Right forelimb (tissue), 1 donor: ENCODE results near the gene RERGL.
"Not testable (repeated sequence)": the region's sequence is repeated elsewhere in the genome, so short reads cannot be mapped to it uniquely, and the experiment has no call there.

Experiments
- DNase-seq: peaks from one replicate; pipeline ENCODE4 v3.0.0-alpha.2; 2018

RERGL gene, protein sequence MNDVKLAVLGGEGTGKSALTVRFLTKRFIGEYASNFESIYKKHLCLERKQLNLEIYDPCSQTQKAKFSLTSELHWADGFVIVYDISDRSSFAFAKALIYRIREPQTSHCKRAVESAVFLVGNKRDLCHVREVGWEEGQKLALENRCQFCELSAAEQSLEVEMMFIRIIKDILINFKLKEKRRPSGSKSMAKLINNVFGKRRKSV

DNA sequence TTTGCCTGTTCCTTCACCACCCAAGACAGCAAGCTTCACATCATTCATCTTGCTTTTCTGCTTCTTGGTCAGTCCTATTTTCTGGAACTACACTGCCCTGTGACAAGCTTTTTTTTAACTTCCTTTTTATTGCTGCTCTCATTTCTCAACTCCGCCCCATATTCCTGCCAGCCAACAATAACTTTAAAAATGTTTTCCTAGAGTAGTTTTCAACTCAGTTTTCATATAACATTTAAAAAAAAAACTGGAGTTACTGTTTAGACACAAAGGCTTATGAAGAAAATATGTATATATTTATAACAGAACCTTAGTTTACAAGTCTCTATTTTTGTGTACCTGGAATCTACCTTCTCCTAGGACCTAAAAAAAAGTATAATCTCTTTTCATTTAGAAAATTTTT is at the start of gene RERGL:
TSS of gene RERGL (minus strand) at position 101 of the 400 bp plus-strand sequence. CDS start at position 48, 53 bp downstream.
- no peak for DNase-seq

DNA sequence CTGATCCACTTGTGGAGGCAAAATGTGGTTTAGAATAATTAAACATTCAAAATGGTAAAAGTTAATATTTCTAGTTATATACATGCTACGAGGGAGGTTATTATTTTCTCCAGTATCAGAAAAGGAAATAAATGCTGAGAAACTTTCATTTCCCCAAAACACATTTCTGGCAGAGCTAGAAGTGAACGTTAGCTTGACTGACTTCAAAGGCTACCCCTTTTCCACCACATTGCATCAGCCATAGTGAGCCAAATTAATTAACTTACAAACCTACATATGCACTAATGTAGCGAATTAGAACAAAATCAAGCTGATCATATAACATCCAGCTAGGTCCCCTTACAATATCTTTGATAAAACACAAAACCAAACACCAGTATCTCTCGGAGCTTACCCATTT is 49.3 kb upstream of the RERGL start:
- no peak for DNase-seq

DNA sequence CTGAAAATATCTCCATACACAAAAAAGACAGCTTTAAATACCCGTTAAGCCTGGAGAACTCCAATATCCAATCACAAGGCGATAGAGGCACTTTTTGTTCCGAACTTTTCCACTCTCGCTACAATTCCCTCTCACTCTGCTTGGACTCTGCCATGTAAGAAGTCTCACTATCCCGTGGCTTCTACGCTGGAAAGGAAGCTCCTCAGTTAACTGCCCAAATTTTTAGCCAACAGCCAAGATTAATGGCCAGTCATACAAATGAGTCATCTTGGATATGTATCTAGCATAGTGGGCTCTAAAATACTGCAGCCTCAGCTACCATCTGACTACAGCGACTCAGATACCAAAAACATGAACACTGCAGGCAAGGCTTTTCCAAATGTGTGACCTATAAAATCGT is 45.5 kb upstream of the RERGL start:
- no peak for DNase-seq

DNA sequence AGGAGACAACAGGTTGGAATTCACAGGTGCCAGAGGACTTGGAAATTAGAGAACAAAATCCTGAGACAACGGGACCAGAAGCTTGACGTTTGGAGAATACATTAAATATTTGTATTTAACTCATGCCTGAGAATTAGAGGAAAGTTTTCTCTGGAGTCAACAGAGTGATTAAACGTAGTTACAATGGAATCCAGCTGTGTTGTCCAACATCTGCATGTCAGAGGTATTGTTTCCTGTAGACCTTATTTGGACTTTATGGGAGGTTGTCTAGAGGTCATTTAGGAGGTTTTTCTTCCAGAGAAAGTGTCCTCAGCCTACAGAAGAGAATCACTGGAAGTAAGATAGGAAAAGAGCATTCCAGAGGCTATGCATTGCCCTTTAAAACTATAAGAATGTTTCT is 45.1 kb upstream of the RERGL start:
- DNase-seq = no peak

DNA sequence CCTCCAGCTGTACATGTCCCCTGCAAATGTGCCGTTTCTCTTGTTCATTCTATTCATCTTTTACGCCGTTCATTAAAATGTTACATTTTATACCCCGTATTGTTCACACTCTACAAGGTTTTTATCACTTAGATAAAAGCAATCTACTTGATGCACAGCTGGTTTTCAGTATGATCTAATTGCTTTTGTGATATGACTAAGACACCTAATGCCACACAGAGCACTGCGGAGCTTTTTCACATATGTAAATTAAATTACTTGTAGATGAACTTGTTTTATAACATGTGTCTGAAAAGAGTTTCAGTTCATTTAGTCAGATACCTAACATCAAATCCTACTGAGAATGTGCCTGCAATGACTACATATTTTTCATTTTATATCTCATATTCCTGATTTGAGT is 40.9 kb upstream of the RERGL start:
- no peak for DNase-seq

DNA sequence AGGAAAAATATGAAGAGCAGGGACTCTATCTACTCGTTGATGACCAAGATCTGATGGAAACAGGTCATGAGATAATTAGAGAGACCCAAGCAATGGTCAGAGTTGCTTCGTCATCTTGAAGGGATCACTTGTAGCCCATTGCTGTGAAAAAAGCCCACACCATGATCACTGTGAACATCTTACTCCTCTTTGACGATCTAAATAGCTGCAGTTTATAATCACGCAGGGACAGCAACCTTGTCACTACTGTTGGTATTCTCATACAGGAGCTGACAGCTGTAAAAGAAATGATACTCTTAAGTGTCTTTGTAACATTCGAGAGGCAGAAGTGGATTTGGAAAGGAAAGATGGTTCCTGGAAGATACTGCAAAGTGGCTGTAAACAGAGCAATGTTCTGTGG is 33.7 kb upstream of the RERGL start:
- no peak for DNase-seq

DNA sequence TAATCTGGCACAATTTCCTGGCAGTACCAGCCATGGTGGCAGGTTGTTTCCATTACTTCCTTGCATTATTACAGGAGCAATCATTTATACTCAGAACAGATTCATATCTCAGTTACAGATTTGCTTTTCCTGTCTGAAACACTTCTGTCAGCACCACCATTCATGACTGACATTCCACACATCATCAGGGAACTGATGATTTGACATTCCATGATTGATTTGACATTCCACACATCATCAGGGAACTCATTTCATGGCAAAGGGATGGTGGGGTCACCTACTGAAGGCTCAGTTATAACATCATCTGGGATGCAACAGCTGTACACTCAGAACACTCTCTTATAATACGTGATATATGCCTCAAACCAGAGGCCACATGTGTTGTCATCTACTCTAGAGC is 30.9 kb upstream of the RERGL start:
- no peak for DNase-seq

DNA sequence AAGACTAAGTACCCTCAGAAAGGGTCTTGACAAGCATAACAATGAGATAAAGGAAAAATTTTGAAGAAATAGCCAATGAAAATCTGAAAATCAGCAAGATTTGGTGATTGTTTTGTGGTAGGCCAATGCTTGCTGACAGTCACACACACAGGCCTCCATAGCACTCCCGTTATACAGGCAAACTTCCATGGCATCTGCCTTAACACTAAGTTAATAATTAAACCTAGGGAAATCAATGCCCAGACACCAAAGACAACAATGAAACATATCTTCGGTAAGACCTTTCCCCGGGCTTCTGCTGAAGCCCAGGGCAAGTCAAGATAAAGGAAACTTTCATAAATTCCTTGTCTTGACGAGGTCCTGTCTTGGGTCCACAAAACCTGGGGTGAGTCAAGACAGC is 18.6 kb upstream of the RERGL start:
- DNase-seq = no peak

DNA sequence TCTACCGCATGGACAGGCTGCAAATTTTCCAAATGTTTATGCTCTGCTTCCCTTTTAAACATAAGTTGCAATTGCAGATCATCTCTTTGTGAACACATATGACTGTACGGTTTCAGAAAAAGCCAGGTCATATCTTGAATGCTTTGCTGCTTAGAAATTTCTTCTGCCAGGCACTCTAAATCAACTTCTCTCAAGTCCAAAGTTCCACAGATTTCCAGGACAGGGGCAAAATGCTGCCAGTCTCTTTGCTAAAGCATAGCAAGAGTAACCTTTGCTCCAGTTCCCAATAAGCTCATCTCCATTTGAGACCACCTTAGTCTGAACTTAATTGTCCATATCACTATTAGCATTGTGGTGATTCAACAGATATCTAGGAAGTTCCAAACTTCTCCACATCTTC is 13.6 kb upstream of the RERGL start:
- no peak for DNase-seq

DNA sequence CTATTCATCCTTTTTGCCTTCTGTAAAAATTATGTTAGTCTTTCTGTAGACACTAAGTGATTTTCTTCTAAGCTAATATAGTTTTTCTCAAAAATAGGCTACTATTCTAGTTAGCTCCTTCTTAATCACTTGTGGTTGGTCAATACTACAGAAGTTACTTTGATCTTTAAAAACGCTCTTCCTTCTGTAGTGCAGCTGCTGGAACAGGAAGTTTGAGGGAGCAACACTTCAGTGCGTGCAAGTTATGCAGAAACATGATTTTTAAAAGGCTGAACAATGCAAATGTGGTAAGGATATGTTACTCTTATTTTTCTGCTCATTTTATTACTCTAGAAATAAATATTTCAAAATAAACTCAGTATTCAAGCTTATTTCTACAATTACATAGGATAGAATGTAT is 11.1 kb upstream of the RERGL start:
- DNase-seq = no peak

DNA sequence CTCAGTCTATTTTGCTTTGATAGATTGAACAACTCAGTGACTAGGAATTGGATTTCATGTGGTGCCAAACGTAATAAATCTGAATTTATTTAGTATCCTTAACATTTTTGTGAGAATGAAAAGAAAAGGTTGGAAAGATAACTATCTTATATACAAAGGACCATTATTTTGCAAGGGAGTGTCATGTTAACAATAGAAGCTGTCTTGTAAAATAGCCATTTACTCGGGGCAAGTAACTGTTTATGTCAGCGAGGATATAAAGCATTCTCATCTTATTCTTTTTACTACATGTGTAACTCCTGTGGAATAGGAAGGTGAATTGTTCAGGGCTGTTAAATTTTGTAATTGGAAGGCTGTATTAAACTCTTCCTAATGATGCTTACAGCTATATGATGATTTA is 5.9 kb downstream of the RERGL start:
- DNase-seq = no peak

DNA sequence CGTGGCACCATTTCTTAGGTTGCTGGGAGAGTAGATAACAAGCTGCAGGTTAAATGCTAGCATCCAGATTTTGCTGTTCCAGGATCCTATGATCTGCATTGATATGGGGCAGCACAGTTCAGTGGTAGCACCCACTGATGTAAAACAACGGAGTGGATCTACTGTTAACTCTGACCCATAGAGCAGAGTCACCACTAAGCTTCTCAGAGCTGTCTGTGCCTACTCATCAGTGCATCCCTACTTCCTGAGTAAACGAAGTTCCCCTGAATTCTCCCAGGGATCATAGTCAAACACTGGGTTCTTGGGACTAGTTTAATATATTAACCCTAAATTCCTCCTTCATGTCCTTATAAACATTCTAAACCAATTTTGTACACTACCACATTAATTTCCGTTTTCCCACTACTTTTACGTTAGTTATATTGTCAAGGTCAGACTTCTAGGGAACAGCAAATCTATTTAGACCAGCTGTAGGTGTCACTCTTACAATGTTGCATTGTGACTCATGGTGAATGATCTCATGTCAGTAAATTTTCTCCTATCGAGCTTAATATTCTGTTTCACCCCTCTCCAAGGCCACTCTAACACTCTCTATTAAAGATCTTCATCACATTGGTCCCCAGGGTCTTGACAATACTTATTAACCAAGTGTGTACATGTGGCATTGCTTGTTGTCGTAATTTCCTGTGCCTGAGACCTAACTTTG is 10.3 kb downstream of the RERGL start:
- DNase-seq = no peak

DNA sequence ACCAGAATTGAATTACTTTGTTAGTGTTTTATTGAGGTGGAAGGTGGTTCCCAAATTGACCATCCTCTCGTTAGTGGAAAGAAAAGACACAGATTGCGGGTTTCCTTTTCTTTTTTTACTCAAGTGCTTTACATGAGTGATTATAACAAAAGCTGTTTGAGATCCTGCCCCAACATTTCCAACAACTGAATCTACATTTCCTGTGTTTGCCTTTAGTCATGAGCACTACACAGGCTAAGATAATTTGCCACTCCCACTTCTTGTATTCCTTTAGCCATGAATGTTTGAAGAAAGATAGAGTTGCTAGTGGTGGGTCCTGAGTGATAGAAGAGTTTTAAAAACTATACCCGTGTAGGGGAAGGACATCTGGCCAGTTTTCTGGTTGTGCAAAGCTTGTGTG is 16.0 kb downstream of the RERGL start:
- no peak for DNase-seq

DNA sequence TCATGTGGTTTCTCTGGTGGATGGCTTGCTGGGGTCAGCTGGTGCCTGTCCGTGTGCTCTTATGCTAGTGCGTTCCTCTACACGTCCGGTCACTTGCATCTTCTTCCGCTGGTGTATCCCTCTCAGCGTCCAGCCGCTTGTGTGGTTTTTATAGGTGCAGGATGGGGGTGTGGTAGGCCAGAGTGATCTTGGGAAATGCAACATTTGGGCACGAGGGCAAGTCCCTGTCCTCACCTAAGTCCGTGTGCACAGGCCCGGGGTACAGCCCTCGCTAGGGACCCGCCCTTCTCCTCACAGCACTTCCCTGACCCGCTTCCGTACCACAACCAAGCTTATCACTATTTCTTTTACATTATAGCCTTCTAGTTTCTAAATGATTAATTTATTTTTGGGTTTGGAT is 17.3 kb downstream of the RERGL start:
- DNase-seq = no peak

DNA sequence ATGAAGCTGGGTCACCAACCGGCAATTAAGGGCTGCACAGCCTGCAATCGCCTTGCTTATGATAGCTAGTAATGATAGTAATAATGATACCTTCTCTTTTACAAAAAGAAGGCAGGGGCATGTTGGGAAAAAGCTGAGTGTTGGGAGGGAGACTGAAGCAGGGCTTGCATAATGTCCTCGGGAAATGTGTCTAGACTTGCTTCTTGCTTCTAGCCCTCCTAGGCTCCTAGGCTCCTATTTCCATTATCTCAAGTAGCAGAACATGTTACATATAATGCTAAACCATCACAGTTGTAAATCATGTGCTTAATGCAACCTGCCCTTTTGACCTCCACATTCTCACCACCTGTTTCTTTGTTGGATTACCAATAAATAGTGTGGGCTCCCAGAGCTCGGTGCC is 18.7 kb downstream of the RERGL start:
- no peak for DNase-seq

DNA sequence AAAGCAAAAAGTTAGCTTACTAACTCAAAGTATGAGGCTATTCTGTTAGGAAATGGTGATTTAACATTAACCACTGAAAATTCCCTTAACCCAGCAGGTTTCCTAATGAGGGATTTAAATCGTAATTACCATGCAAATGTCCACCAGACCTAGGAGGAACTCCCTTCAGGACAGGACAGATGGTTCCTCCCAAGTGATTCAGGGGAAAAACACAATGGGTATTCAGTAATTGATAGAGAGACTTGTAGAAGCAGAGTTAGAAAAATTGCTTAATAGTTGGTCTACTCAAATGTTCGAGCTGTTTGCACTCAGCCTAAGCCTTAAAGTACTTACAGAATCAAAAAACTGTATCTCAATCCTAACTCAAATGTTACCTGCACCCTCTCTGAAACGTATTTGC is 21.6 kb downstream of the RERGL start:
- DNase-seq = no peak

DNA sequence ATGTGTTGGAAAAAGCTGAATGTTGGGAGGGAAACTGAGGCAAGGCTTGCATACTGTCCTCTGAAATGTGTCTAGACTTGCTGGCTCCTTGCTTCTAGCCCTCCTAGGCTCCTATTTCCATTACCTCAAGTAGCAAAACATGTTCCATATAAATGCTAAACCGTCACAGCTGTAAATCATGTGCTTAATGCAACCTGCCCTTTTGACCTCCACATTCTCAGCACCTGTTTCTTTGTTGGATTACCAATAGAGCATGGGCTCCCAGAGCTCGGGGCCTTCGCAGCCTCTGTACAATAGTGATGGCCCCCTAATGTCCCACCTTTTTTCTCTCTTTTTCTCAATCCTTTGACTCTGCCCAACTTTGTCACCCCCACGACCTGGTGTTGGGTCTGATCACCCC is 23.3 kb downstream of the RERGL start:
- DNase-seq = no peak

DNA sequence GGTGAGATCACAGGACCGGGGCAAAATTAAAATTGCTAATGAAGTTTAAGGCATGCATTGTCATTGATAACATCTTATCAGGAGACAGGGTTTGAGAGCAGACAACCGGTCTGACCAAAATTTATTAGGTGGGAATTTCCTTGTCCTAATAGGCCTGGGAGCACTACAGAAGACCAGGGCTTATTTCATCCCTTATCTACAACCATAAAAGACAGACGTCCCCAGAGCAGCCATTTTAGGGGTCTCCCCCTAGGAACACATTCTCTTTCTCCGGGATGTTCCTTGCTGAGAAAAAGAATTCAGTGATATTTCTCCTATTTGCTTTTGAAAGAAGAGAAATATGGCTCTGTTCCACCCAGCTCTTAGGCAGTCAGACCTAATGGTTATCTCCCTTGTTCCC is 27.1 kb downstream of the RERGL start:
- not testable (repeated sequence) for DNase-seq

DNA sequence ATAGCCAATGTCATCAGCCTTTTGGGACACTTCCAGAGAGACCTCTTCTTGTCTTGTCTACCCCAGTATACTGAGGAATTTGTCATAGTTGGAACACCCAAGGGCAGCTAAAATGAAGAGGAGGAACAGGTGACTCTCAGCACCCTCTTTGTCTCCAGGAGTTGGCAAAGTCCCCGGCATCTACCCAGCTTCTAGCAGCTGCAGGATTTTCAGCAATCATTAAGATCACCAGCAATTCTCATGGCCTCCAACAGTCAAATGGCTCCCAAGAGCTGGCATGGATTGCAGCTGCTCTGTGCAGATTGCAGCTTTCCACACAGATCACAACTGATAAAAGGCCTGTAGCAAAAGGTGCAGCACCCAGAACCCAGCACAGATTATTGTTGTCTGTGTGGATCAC is 32.9 kb downstream of the RERGL start:
- DNase-seq = no peak

DNA sequence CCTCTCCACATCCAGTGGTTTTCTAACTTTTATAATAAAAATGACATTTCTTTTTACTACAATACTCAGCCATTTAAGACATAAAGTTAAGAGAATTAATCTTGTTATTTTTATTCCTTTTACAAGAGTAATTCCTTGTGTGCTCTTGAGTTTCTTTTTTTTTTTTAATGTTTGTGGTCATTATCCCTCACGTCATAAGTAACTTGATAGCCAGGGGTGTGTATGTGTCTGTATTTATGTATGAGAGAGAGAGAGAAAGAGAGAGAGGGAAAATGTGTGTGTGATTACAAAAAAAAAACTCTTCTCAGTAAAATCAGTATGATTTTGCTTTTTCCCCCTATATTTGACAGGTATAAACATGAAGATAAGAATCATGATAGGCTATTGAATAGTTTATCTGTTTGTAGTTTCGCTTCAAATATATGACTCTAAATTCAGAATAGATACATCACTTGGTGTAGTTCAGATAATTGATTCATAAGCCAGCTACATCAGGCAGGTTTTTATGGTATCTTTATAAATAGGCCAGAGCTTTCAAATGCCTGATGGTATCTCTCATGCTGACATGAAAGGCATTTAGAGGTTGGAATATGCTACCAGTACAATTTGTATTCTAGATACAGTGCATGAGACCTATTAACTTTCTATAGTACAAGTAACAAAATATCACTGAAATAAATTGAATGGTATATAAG is 34.9 kb downstream of the RERGL start:
- DNase-seq = no peak

DNA sequence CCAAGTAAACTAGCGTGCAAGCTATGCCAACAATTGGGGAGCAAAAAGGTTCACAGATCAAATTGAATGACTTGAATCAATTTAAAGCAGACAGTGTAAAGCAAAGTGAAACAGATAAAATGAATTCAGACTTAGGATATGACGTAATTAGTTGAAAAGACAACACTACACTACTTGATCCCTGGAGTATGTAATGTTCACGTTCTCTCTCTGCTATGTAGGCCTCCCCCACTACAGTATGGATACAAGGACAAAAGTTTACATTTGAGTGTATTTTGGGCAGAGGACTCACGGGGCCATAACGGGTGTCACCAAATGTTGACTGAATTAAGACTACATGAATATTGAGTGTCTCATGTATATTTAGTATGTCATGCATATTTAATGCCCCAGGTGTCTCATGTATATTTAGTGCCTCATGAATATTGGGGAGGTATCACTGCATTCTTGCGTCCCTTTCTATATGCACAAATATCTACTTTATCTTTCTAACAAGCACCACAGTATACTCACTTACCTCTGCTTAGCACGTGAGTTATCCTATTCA is 44.5 kb downstream of the RERGL start:
- DNase-seq = no peak

DNA sequence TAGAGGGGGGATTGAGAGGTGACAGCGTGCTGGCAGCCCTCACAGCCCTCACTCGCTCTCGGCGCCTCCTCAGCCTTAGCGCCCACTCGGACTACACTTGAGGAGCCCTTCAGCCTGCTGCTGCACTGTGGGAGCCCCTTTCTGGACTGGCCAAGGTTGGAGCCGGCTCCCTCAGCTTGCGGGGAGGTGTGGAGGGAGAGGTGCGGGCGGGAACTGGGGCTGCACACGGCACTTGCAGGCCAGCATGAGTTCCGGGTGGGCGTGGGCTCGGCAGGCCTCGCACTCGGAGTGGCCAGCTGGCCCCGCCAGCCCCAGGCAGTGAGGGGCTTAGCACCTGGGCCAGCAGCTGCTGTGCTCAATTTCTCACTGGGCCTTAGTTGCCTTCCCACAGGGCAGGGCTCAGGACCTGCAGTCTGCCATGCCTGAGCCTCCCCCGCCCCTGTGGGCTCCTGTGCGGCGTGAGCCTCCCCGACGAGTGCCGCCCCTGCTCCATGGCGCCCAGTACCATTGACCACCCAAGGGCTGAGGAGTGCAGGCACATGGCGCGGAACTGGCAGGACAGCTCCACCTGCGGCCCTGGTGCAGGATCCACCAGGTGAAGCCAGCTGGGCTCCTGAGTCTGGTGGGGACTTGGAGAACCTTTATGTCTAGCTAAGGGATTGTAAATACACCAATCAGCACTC is 49.8 kb downstream of the RERGL start:
- DNase-seq = not testable (repeated sequence)
